Effector memory CD4-positive, alpha-beta T cell (primary cell): ENCODE results near the gene NR0B1.

ENCODE experiments used
- DNase-seq, 3 donors: peaks; one replicate each; pipeline ENCODE4 v3.0.0-alpha.2; 2020
- H3K27ac ChIP-seq: 2 replicates; pipeline ENCODE4 v1.7.0; 2013; ENCODE audit warnings: mild to moderate bottlenecking, low read length, moderate library complexity; ENCODE audit not compliant: insufficient read depth, poor library complexity, severe bottlenecking
- H3K27me3 ChIP-seq: replicated peaks from 2 replicates; pipeline ENCODE4 v1.7.0; 2013; ENCODE audit warnings: mild to moderate bottlenecking, low read length; ENCODE audit not compliant: insufficient read depth, control insufficient read depth, poor library complexity, severe bottlenecking
- H3K36me3 ChIP-seq: 2 replicates; pipeline ENCODE4 v1.7.0; 2013; ENCODE audit warnings: mild to moderate bottlenecking, low read length, moderate library complexity; ENCODE audit not compliant: control insufficient read depth, insufficient read depth
- H3K4me1 ChIP-seq: 2 replicates; pipeline ENCODE4 v1.7.0; 2013; ENCODE audit warnings: low read length, mild to moderate bottlenecking; ENCODE audit not compliant: control insufficient read depth, insufficient read depth, poor library complexity, severe bottlenecking
- H3K4me3 ChIP-seq: 2 replicates; pipeline ENCODE4 v1.7.0; 2013; ENCODE audit warnings: low read length, low read depth, mild to moderate bottlenecking; ENCODE audit not compliant: insufficient read depth, poor library complexity, severe bottlenecking
- H3K9me3 ChIP-seq: 2 replicates; pipeline ENCODE4 v1.7.0; 2013; ENCODE audit warnings: mild to moderate bottlenecking, low read length, moderate library complexity; ENCODE audit not compliant: control insufficient read depth

NR0B1 gene

GRCh38 chrX:30307466-30307865 is 1.7 kb downstream of the NR0B1 start:
- Histone ChIP-seq H3K9me3 (no peaks in the 10 kb centered on the region), H3K4me3 (no peak overlapping the region), H3K27me3 (no peaks in the 10 kb centered on the region), H3K4me1 (no peaks in the 10 kb centered on the region), H3K36me3 (no peaks in the 10 kb centered on the region), H3K27ac (no peak overlapping the region)
- no peak for DNase-seq

- Histone ChIP-seq H3K4me3 (no peak overlapping the region), H3K4me1 (no peaks in the 10 kb centered on the region), H3K36me3 (no peaks in the 10 kb centered on the region), H3K27me3 (no peaks in the 10 kb centered on the region), H3K9me3 (no peaks in the 10 kb centered on the region), H3K27ac (no peak overlapping the region)
- DNase-seq = no peak
Observed at GRCh38 chrX:30304866-30305265, 4.3 kb downstream of the NR0B1 start.

GRCh38 chrX:30302956-30303355 is 6.2 kb downstream of the NR0B1 start:
- Histone ChIP-seq H3K4me1 (no peaks in the 10 kb centered on the region), H3K9me3 (no peaks in the 10 kb centered on the region), H3K36me3 (no peaks in the 10 kb centered on the region), H3K27me3 (no peaks in the 10 kb centered on the region), H3K4me3 (no peak overlapping the region), H3K27ac (no peak overlapping the region)
- no peak for DNase-seq

- Histone ChIP-seq H3K4me1 (no peaks in the 10 kb centered on the region), H3K27me3 (no peaks in the 10 kb centered on the region), H3K9me3 (no peaks in the 10 kb centered on the region), H3K4me3 (no peak overlapping the region), H3K27ac (no peak overlapping the region), H3K36me3 (no peaks in the 10 kb centered on the region)
- no peak for DNase-seq
Observed at GRCh38 chrX:30301963-30302362, 7.2 kb downstream of the NR0B1 start.

- H3K4me1 ChIP-seq = no peaks in the 10 kb centered on the region
- no peak overlapping the region for H3K27ac ChIP-seq
- no peaks in the 10 kb centered on the region for H3K27me3 ChIP-seq
- no peak for DNase-seq
- no peak overlapping the region for H3K4me3 ChIP-seq
- H3K36me3 ChIP-seq = no peaks in the 10 kb centered on the region
- H3K9me3 ChIP-seq = no peaks in the 10 kb centered on the region
Observed at GRCh38 chrX:30301208-30301607, 8.0 kb downstream of the NR0B1 start.

GRCh38 chrX:30296408-30297254 is 12.6 kb downstream of the NR0B1 start:
- H3K4me3 ChIP-seq = no peak overlapping the region
- no peaks in the 10 kb centered on the region for H3K4me1 ChIP-seq
- no peak for DNase-seq
- no peaks in the 10 kb centered on the region for H3K27me3 ChIP-seq
- H3K9me3 ChIP-seq = no peaks in the 10 kb centered on the region
- H3K27ac ChIP-seq = no peak overlapping the region
- H3K36me3 ChIP-seq = no peaks in the 10 kb centered on the region

GRCh38 chrX:30283456-30284200 is 25.6 kb downstream of the NR0B1 start:
- Histone ChIP-seq H3K36me3 (no peaks in the 10 kb centered on the region), H3K27me3 (no peaks in the 10 kb centered on the region), H3K4me1 (no peaks in the 10 kb centered on the region), H3K4me3 (no peak overlapping the region), H3K9me3 (no peaks in the 10 kb centered on the region), H3K27ac (no peak overlapping the region)
- no peak for DNase-seq

GRCh38 chrX:30282527-30282926 is 26.7 kb downstream of the NR0B1 start:
- no peak for DNase-seq
- Histone ChIP-seq H3K27me3 (no peaks in the 10 kb centered on the region), H3K4me3 (no peak overlapping the region), H3K36me3 (no peaks in the 10 kb centered on the region), H3K4me1 (no peaks in the 10 kb centered on the region), H3K27ac (no peak overlapping the region), H3K9me3 (no peaks in the 10 kb centered on the region)

GRCh38 chrX:30280428-30280827 is 28.8 kb downstream of the NR0B1 start:
- no peak for DNase-seq
- Histone ChIP-seq H3K4me3 (no peak overlapping the region), H3K36me3 (no peaks in the 10 kb centered on the region), H3K27me3 (no peaks in the 10 kb centered on the region), H3K9me3 (no peaks in the 10 kb centered on the region), H3K27ac (no peak overlapping the region), H3K4me1 (no peaks in the 10 kb centered on the region)

- DNase-seq = no peak
- no peak overlapping the region for H3K27ac ChIP-seq
- no peaks in the 10 kb centered on the region for H3K27me3 ChIP-seq
Observed at GRCh38 chrX:30278365-30278764, 30.8 kb downstream of the NR0B1 start.

More at GRCh38 chrX:30278365-30278764, 30.8 kb downstream of the NR0B1 start:
- H3K36me3 ChIP-seq = no peaks in the 10 kb centered on the region
- no peak overlapping the region for H3K4me3 ChIP-seq
- H3K9me3 ChIP-seq = no peaks in the 10 kb centered on the region
- no peaks in the 10 kb centered on the region for H3K4me1 ChIP-seq
